ENCODE data around the gene ATP5F1C. TPM values are rescaled to one million over a fixed set of nuclear protein-coding genes. Genes with fewer than 3 reads are reported as not detected.

The ATP5F1C gene
- total RNA-seq, 1 donor from 2014 or later, result 804 TPM

- intact Hi-C loops (cut with DNase I), result no loop called here
- no peak for DNase-seq (ENCODE audit: missing footprints)
- no peak for ATAC-seq
Measured at GRCh38 chr10:7826971-7827370, 39.0 kb downstream of the ATP5F1C start.

GRCh38 chr10:7829289-7829834 lies 41.4 kb downstream of the ATP5F1C start:
- DNase-seq (ENCODE audit: missing footprints) (no peak), ATAC-seq (no peak)
- intact Hi-C loops (cut with DNase I), result no loop called here

- ATAC-seq (no peak), DNase-seq (ENCODE audit: missing footprints) (no peak)
- intact Hi-C loops (cut with DNase I), result no loop called here
Measured at GRCh38 chr10:7832060-7832459, 44.1 kb downstream of the ATP5F1C start.

- intact Hi-C loops (cut with DNase I), result no loop called here
- DNase-seq (ENCODE audit: missing footprints) (no peak), ATAC-seq (no peak)
Measured at GRCh38 chr10:7833210-7833609, 45.2 kb downstream of the ATP5F1C start.

DNA sequence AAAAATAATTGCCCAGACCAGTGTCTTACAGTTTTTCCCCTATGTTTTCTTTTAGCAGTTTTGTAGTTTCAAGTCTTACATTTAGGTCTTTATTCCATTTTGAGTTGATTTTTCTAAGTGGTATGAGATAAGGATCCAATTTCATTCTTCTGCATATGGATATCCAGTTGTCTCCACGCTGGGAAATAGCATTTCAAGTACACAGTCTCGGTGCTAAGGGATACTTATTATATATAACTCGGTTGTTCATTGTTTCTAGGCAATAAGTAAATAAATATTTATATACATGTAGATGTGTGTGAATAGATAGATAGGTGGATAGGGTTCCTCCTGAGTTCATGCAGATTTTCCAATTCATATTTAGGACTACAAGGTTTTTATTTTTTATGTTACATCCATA lies 46.3 kb downstream of the ATP5F1C start:
- no peak for ATAC-seq
- intact Hi-C loops (cut with DNase I), result no loop called here
- DNase-seq (ENCODE audit: missing footprints), result no peak

DNA sequence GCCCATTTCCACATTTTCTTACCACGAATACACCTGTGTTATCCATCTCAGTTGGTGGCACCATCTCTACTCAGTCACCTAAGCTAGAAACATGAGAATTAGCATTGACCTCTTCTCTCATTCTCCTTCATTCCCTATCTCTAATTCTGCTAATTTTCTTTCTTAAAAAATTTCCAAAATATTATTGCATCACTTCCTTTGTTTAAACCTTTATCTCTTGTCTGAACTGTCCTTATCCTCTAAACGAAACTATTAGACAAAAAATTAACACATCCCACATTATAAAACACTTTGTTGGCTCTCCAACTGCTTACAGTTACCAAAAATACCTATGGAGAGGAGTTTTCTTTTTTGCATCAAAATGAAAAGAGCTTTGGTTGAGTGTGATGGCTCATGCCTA lies 48.6 kb downstream of the ATP5F1C start:
- ATAC-seq (no peak), DNase-seq (ENCODE audit: missing footprints) (no peak)
- intact Hi-C loops (cut with DNase I), result no loop called here

DNA sequence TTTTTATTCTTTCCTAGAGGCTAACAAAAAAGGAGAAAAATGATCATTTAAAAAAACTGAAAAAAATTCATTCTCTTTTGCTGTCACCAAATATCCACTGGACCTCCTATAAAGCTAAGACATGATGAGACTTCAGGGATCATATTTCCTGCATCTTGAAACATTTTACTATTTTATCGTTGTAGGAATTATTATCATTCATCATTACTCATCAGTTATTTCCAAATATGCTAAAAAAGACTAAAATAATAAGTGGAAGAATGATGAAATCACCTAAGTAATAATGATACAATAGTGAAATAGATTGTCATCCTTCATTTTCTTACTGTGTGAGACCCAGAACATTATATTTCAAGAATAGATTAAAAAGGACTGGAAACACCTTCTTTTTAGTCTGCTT lies 58.6 kb downstream of the ATP5F1C start:
- intact Hi-C loops (cut with DNase I), result no loop called here
- ATAC-seq, result no peak
- no peak for DNase-seq (ENCODE audit: missing footprints)

- intact Hi-C loops (cut with DNase I), result no loop called here
- DNase-seq (ENCODE audit: missing footprints) (no peak), ATAC-seq (no peak)
Measured at GRCh38 chr10:7853226-7853842, 65.4 kb downstream of the ATP5F1C start.

DNA sequence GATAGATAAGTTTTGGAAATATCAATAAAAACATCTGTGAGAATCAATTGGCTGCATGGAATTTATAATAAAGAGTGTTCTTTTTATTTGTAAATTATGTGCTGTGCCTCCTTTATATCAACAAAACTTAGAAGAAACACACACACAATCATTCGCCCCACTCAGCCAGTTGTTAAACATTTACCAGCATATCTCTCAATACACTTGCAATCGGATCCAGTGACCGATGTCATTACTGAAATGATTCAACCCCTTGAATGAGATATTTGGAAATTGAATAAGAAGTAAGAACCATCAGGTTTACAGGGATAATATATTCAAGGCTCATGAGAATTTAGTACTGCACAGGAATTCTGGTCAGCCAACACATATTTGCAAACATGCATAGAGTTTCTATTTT lies 65.9 kb downstream of the ATP5F1C start:
- intact Hi-C loops (cut with DNase I), result no loop called here
- DNase-seq (ENCODE audit: missing footprints) (no peak), ATAC-seq (no peak)

GRCh38 chr10:7855205-7855604 lies 67.2 kb downstream of the ATP5F1C start:
- DNase-seq (ENCODE audit: missing footprints) (no peak), ATAC-seq (no peak)
- intact Hi-C loops (cut with DNase I), result no loop called here

- ATAC-seq (no peak), DNase-seq (ENCODE audit: missing footprints) (no peak)
- intact Hi-C loops (cut with DNase I), result no loop called here
Measured at GRCh38 chr10:7856678-7857077, 68.7 kb downstream of the ATP5F1C start.

GRCh38 chr10:7857262-7857661 lies 69.3 kb downstream of the ATP5F1C start:
- intact Hi-C loops (cut with DNase I), result no loop called here
- DNase-seq (ENCODE audit: missing footprints) (no peak), ATAC-seq (no peak)

Other genes with a start within 250 kb of the ATP5F1C start
- gene ITIH5, start 121.2 kb upstream of the ATP5F1C start, total RNA-seq, result 10.3 TPM
- gene ITIH2, start 84.9 kb upstream of the ATP5F1C start, total RNA-seq, result not detected
- gene KIN, start 184 bp upstream of the ATP5F1C start, total RNA-seq, result 7.5 TPM
- 11.8 TPM for gene TAF3, start 30.3 kb downstream of the ATP5F1C start, total RNA-seq